Keratinocyte (primary cell): ENCODE data around the gene LSP1. TPM values are rescaled to one million over a fixed set of nuclear protein-coding genes. Genes with fewer than 3 reads are reported as not detected.

Source experiments
- DNase-seq: peaks from one replicate; pipeline ENCODE4 v3.0.0-alpha.2; 2011; ENCODE audit warnings: low read depth, missing footprints, low spot score
- FAIRE-seq: peaks from 2 replicates; lab custom pipeline; 2011; peaks lifted over from hg19 to GRCh38; lab: Jason Lieb, UNC
- H2AFZ ChIP-seq: 2 replicates; pipeline ENCODE4 v1.6.0; 2012; ENCODE audit warnings: low read length, control low read depth, inconsistent platforms; ENCODE audit not compliant: control insufficient read depth
- H3K27ac ChIP-seq: 2 replicates; pipeline ENCODE4 v1.5.1; 2011; ENCODE audit warnings: low read length; ENCODE audit not compliant: control insufficient read depth, insufficient read depth
- H3K27me3 ChIP-seq: 3 replicates; pipeline ENCODE4 v1.6.0; 2011; ENCODE audit warnings: low read length; ENCODE audit not compliant: control insufficient read depth, insufficient read depth; ENCODE audit errors: extremely low read depth
- H3K36me3 ChIP-seq, 2 experiments: 2 replicates in 1 of 2; 3 replicates in 1 of 2; pipeline ENCODE4 v1.5.1; 2011; ENCODE audit warnings: low read length in 2 of 2, mild to moderate bottlenecking in 1 of 2; ENCODE audit not compliant: control insufficient read depth in 2 of 2, insufficient read depth in 2 of 2; ENCODE audit errors: extremely low read depth in 1 of 2
- H3K4me1 ChIP-seq: 3 replicates; pipeline ENCODE4 v1.5.1; 2011; ENCODE audit warnings: low read length; ENCODE audit not compliant: control insufficient read depth, insufficient read depth; ENCODE audit errors: extremely low read depth
- H3K4me2 ChIP-seq: 3 replicates; pipeline ENCODE4 v1.6.0; 2011; ENCODE audit warnings: low read depth, low read length; ENCODE audit not compliant: control insufficient read depth, insufficient read depth; ENCODE audit errors: extremely low read depth
- H3K4me3 ChIP-seq, 3 experiments: fragments of 200-600 bp in 1 of 3; sonication (generic) in 1 of 3; 2 replicates in 2 of 3; 3 replicates in 1 of 3; pipeline ENCODE4 v1.5.1; 2011 to 2016; ENCODE audit warnings: low read length in 3 of 3, mild to moderate bottlenecking in 3 of 3, control low read depth in 2 of 3, inconsistent platforms in 1 of 3, low read depth in 1 of 3, mixed read lengths in 1 of 3, mixed run types in 1 of 3, moderate library complexity in 1 of 3; ENCODE audit not compliant: control insufficient read depth in 2 of 3, insufficient read depth in 2 of 3; ENCODE audit errors: extremely low read depth in 1 of 3
- H3K79me2 ChIP-seq: 2 replicates; pipeline ENCODE4 v1.6.0; 2012; ENCODE audit warnings: low read length; ENCODE audit not compliant: control insufficient read depth, insufficient read depth
- H3K9ac ChIP-seq: 3 replicates; pipeline ENCODE4 v1.6.0; 2011; ENCODE audit warnings: low read length; ENCODE audit not compliant: control insufficient read depth, insufficient read depth; ENCODE audit errors: extremely low read depth
- H3K9me1 ChIP-seq: 3 replicates; pipeline ENCODE4 v1.6.0; 2011; ENCODE audit warnings: low read length; ENCODE audit not compliant: control insufficient read depth, insufficient read depth; ENCODE audit errors: extremely low read depth
- H3K9me3 ChIP-seq: 2 replicates; pipeline ENCODE4 v1.5.1; 2012; ENCODE audit warnings: low read depth, low read length; ENCODE audit not compliant: control insufficient read depth
- H4K20me1 ChIP-seq: 3 replicates; pipeline ENCODE4 v1.6.0; 2011; ENCODE audit warnings: low read length; ENCODE audit not compliant: control insufficient read depth, insufficient read depth; ENCODE audit errors: extremely low read depth
- CTCF ChIP-seq, 3 experiments: IDR thresholded peaks in 1 of 3; conservative IDR thresholded peaks in 1 of 3; optimal IDR thresholded peaks in 1 of 3; 2 replicates in 2 of 3; 3 replicates in 1 of 3; pipeline versions ENCODE3 to v1.5.1; 2011; ENCODE audit warnings: low read length in 3 of 3, mild to moderate bottlenecking in 3 of 3, moderate library complexity in 2 of 3, control low read depth in 1 of 3, inconsistent platforms in 1 of 3; ENCODE audit not compliant: insufficient read depth in 2 of 3; ENCODE audit errors: extremely low read depth in 1 of 3
- EZH2 ChIP-seq: IDR thresholded peaks from one replicate; pipeline ENCODE4 v1.6.1; 2012; ENCODE audit warnings: inconsistent platforms, mild to moderate bottlenecking, low read length, moderate library complexity
- dilution Hi-C: fragments of 300-500 bp; cut with MboI; formaldehyde crosslinking; loops from one replicate; pipeline ENCODE4 v1.7.0; 2020; ENCODE audit warnings: low sequenced_read_pairs; ENCODE audit not compliant: extremely low pct_ligation_motif_present
- polyA plus RNA-seq, 5 experiments: library from polyadenylated mRNA; depleted of rRNA in 3 of 5; stranded (reverse) in 3 of 5; stranded (forward) in 1 of 5; unstranded in 1 of 5; fragments of >200 nt; gene quantifications; 1 replicate in 1 of 5; 2 replicates in 3 of 5; 3 replicates in 1 of 5; pipeline versions ENCODE4 v1.2.1 to v1.2.3, GENCODE V29; 2011 to 2012; ENCODE audit warnings: missing spikeins in 2 of 5, low read depth in 1 of 5, low replicate concordance in 1 of 5

The LSP1 gene
- polyA plus RNA-seq, 1 donor (not counting 4 experiments of a cell fraction or from before 2014, with no cell fraction given), result 0.94 TPM

- H3K9me3 ChIP-seq, result no peaks in the 10 kb centered on the region
- no peaks in the 10 kb centered on the region for H4K20me1 ChIP-seq
- peak overlapping the region; percentile 47 for H3K27ac ChIP-seq
- no peak overlapping the region for H2AFZ ChIP-seq
- H3K79me2 ChIP-seq, result no peaks in the 10 kb centered on the region
- DNase-seq (no peak), FAIRE-seq (no peak)
- TF ChIP-seq EZH2 (no peak), CTCF (optimal IDR thresholded peaks at IDR 0.05 in 1 of 3, IDR thresholded peaks at IDR 0.05 in 1 of 3, conservative IDR thresholded peaks at IDR 0.05 in 1 of 3; ENCODE audit: extremely low read depth in 1 of 3, insufficient read depth in 2 of 3, low read length in 3 of 3) (no peak)
- peaks cover 2% of the 10 kb centered on the region for H3K9me1 ChIP-seq
- no peaks in the 10 kb centered on the region for H3K27me3 ChIP-seq
- H3K36me3 ChIP-seq, result no peaks in the 10 kb centered on the region
- no peak overlapping the region for H3K4me3 ChIP-seq
- dilution Hi-C loops, result no loop called here
- H3K9ac ChIP-seq, result no peak overlapping the region
- H3K4me1 ChIP-seq, result peaks cover 62% of the 10 kb centered on the region
- no peak overlapping the region for H3K4me2 ChIP-seq
These were observed 25.0 kb upstream of the LSP1 start for GRCh38 chr11:1827931-1828330.

- FAIRE-seq (no peak), DNase-seq (no peak)
- peak overlapping the region; percentile 20 for H3K9ac ChIP-seq
- H3K4me2 ChIP-seq, result peak overlapping the region; percentile 2
- peaks cover 68% of the 10 kb centered on the region for H3K4me1 ChIP-seq
- no peaks in the 10 kb centered on the region for H3K36me3 ChIP-seq
- dilution Hi-C loops, result no loop called here
- TF ChIP-seq EZH2, result no peak
- no peak for TF ChIP-seq CTCF (optimal IDR thresholded peaks at IDR 0.05 in 1 of 3, IDR thresholded peaks at IDR 0.05 in 1 of 3, conservative IDR thresholded peaks at IDR 0.05 in 1 of 3; ENCODE audit: extremely low read depth in 1 of 3, insufficient read depth in 2 of 3, low read length in 3 of 3)
- H3K9me3 ChIP-seq, result no peaks in the 10 kb centered on the region
- H4K20me1 ChIP-seq, result no peaks in the 10 kb centered on the region
- peaks cover 2% of the 10 kb centered on the region for H3K9me1 ChIP-seq
- H2AFZ ChIP-seq, result no peak overlapping the region
- no peak overlapping the region for H3K4me3 ChIP-seq
- no peaks in the 10 kb centered on the region for H3K27me3 ChIP-seq
- H3K79me2 ChIP-seq, result no peaks in the 10 kb centered on the region
- H3K27ac ChIP-seq, result peak overlapping the region; percentile 7
These were observed 24.3 kb upstream of the LSP1 start for GRCh38 chr11:1828542-1828941.
